HG03575 (cell line): ENCODE data around the gene ETNK1.
A peak's percentile ranks its signal among the peaks of the same experiment; 100 is the strongest.
"Not testable (repeated sequence)": the region's sequence is repeated elsewhere in the genome, so short reads cannot be mapped to it uniquely, and the experiment has no call there.

ENCODE experiments used
- ATAC-seq: cut with Tn5 transposase; IDR thresholded peaks from one replicate; pipeline ENCODE4 v1.9.1; 2021; ENCODE audit not compliant: unreplicated experiment, insufficient number of reproducible peaks, low FRiP score; ENCODE audit errors: extremely low read depth

ETNK1 gene, protein sequence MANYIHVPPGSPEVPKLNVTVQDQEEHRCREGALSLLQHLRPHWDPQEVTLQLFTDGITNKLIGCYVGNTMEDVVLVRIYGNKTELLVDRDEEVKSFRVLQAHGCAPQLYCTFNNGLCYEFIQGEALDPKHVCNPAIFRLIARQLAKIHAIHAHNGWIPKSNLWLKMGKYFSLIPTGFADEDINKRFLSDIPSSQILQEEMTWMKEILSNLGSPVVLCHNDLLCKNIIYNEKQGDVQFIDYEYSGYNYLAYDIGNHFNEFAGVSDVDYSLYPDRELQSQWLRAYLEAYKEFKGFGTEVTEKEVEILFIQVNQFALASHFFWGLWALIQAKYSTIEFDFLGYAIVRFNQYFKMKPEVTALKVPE

DNA sequence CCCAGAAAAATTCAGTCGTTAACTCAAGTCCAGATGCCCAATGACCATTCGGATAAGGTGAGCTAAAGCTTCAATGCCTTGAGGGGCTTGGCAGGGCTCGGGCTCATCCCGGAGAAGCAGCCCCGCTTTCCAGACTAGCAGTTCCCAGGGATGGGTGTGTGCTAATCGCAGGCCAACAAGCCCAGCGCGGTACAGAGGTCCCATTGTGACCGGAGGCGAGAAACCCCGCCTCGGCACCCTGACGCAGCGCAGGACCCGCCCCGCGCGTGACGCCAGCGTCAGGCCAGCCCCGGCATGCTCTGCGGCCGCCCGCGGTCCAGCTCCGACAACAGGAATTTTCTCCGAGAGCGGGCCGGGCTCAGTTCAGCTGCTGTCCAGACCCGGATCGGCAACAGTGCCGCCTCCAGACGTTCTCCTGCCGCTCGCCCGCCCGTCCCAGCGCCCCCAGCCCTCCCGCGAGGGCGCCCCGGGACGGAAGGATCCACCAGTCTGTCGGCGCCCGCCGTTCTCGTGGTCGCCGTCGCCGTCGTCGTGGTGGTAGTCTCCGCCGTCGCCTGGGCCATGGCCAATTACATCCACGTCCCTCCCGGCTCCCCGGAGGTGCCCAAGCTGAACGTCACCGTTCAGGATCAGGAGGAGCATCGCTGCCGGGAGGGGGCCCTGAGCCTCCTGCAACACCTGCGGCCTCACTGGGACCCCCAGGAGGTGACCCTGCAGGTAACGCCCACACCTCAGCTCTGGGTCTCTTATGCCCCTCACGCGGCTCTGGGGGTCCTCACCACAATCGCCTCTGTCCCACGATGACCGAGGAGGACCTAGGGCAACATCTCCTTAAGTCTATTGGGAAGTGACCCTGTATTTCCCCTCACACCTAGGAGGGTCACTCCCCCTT lies at the start of gene ETNK1:
ETNK1 (plus strand) TSS at position 302 of the 892 bp plus-strand sequence; CDS start at position 562, 260 bp downstream.
- peak; percentile 67 for ATAC-seq

DNA sequence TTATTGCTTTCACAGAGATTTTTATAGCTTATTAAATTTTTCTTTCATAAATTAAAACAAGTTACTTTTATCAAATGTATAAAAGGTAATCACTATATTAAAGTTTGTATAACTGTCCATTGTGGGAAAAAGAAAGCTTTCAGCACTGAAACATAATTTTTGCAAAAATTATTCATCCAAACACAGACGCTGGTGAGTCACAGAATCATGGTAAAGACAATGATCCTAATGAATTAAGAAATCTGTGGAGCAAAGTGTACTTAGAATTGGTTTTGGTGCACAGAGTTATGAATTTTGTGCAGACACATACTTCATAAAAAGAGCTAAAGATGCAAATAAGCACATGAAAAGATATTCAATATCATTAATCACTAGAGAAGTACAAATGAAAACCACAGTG lies 48.9 kb upstream of the ETNK1 start:
- no peak for ATAC-seq

- ATAC-seq, result no peak
These were observed 48.5 kb upstream of the ETNK1 start for GRCh38 chr12:22576473-22576872.

- no peak for ATAC-seq
These were observed 47.3 kb upstream of the ETNK1 start for GRCh38 chr12:22577667-22578066.

DNA sequence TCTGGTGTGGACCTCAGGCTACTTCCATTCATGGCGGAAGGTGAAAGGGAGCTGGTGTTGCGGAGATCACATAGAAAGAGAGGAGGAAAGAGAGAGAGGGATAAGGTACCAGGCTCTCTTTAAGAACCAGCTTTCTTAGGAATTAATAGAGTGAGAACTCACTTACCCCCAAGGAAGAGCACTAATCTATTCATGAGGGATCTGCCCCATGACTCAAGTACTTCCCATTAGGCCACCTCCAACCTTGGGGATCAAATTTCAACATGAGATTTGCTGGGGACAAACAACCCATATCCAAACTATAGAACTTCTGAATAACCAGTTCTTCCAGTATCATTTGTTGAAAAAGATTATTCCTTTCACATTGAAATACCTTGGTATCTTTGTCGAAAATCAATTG lies 46.6 kb upstream of the ETNK1 start:
- ATAC-seq, result no peak

DNA sequence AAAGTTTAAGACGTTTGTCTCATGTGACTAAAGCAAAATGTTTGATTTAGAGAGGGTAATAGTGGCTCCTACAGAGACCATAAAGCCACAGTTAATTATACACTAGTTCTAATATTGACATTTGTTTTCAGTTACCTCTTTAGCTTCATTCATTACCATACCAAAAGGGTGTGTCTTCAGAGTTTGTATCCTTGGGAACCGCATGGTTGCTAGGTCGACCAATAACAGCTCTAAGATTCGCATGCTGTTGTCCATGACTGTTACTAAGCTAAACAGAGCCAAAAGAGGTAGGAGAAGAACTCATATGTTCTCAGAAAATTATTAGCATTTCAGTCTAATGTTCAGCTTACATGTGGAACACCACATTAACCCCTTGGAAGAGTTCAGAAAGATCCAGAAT lies 36.2 kb upstream of the ETNK1 start:
- no peak for ATAC-seq

GRCh38 chr12:22593864-22594263 lies 31.1 kb upstream of the ETNK1 start:
- ATAC-seq, result no peak

GRCh38 chr12:22597539-22597938 lies 27.4 kb upstream of the ETNK1 start:
- not testable (repeated sequence) for ATAC-seq

DNA sequence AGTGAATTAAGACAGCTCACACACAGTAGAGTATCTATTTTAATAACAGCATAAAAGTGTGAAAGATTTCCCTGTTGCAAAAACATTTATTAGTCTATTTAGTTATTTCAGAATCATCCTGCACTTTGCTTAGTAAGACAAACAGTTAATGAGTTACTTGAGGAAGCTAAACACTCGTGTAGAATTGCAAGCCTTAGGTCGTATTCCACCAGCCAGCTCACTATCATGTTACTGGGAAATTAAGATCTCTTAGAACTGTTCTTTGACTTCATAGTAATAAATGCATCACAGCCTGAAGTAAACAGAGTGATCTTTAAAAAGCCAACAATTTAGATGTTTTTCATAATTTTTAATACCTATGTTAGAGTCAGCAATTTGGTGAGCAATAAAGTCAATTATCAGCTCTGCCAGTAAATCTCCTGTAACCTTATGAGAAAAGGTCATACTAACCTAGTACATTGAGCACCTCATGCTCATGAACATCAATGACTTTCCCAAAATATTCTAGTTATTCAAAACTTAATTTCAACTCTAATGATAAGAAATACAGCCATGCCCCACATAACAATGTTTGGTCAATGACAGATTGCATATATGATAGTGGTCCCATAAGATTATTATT lies 26.7 kb upstream of the ETNK1 start:
- no peak for ATAC-seq

DNA sequence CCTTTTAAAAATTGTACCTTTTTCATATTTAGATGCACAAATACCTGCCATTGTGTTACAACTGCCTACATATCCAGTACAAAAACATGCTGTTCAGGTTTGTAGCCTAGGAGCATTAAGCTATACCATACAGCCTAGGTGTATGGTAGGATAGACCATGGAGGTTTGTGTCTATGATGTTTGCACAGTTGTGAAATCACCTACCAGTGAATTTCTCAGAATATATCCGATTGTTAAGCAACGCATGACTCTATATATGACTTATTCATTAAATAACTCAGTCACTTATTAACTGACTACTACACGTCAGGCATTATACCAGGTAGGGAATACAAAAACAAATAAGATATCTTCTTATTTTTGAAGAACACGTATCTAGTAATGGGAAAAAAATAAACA lies 26.2 kb upstream of the ETNK1 start:
- no peak for ATAC-seq

GRCh38 chr12:22600181-22600580 lies 24.8 kb upstream of the ETNK1 start:
- ATAC-seq, result no peak

- no peak for ATAC-seq
These were observed 15.5 kb upstream of the ETNK1 start for GRCh38 chr12:22609501-22609900.

DNA sequence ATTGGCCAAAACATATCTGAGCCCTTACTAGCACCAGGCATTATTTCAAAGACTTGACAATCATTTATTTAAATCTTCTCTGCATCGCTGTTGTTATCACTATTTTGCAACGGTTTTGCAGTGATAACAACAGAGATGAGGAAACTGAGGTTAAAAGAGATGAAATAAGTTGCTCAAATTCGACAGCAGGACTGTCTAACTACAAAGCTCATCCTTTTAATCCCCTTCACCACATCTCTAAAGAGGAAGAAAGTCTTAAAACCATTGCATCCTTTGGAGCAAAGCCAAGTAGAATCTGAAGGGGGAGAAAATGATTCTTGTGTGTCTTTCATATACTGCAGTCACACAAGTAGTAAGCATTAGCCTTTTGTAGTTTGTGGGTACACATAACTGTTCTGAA lies 14.8 kb upstream of the ETNK1 start:
- no peak for ATAC-seq

- not testable (repeated sequence) for ATAC-seq
These were observed 12.1 kb upstream of the ETNK1 start for GRCh38 chr12:22612822-22613221.

DNA sequence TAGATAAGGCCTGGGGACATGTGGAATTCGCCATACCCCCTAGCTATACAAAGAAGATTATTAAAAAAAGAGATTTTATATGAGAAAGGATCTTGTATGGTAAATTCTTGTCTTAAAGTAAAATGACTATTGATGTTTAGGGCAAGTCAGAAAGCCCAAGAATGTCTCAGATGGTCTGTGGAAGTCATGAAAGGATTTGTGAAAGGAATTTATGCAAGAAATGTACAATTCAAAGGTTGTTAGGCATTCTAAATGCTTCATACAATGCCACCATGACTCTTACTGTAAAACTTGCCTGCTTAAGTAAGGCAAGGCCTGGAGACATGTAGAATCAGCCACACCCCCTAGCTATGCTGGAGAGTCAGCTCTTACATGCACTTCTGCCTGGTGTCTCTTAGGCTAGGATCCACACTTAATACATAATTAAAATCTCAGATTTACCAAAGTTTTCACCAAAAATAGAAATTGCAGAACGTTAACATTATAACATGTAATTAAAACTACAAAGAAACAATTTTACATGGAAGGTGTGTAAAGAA lies 8.9 kb upstream of the ETNK1 start:
- no peak for ATAC-seq

DNA sequence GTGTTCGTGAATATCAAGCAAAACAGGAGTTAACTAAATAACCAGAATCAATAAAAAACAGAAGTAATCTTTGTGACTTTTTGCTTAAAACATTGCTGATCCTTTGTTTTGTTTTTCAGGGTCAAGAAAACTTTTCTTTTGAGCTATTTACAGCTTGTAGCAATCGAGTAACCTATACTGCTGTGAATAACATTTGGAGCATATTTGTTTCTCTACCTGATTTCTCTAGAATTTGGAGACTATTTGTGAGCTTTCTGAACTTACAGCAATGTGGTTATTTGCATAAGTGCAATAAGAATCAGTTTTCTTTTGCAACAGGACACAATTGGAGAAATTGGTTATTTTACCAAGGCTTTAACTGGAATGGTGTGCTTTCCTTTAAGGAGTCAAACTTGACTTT lies 7.3 kb upstream of the ETNK1 start:
- no peak for ATAC-seq

GRCh38 chr12:22624548-22624869 lies 462 bp upstream of the ETNK1 start:
- ATAC-seq, result no peak

DNA sequence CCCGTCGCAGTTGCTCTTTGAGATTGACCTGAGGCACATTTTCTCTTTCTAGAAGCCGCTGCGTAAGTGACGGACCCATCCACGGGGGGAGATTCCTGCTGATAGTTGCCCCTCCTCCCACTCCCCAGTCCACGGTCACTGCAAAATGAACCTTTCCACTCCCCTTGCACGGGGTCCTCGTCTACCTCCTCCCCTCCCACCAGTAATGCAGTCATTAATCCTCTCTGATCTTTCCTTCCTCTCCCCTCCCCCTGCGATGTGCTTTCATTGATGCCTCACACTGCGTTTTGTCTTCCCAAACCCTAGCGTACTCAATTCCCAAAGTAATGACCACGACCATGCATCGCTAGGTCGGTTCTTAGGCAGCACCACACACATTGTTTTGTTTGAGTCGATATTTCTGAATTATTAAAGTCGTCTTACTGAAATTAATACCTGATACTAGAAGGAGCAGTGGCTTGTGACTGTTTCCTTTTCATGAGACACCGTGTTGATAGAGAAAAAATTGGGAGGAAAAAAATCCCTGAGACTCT lies 857 bp downstream of the ETNK1 start:
- ATAC-seq, result peak; percentile 4

DNA sequence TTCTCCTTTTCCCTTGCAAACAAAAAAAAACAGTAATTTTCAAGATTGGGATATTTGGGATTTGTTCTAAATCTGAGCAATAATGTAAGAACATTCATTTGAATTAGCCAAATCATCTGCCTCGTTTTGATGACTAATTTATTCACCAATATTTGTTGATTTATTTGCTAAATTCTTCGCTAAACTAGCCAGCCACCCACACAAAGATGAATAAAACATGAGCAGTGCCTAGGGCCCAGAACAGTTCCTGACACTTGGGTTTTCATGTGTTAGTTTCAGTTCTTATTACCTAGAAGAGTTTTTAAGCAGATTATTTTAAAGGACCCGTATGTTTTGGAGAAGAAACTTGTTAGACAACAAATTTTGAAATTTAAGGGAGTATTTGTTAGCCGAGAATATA lies 1.4 kb downstream of the ETNK1 start:
- ATAC-seq, result no peak
